B cell (primary cell): ENCODE data around the gene RAB25. TPM values are rescaled to one million over a fixed set of nuclear protein-coding genes. Genes with fewer than 3 reads are reported as not detected.

ENCODE experiments used
- ATAC-seq: fragments of 200-7000 bp; cut with Tn5 transposase; one replicate; pipeline ENCODE4 v1.10.0; 2021; ENCODE audit warnings: low read depth, mild to moderate bottlenecking, moderate number of reproducible peaks, moderate library complexity
- CTCF ChIA-PET: fragments of 350-600 bp; sonication (Branson Sonifier 250); formaldehyde crosslinking; loops from one replicate; lab custom pipeline; 2021; ENCODE audit warnings: antibody characterized with exemption, inconsistent platforms; lab: Charles Lee
- POLR2A ChIA-PET: fragments of 350-600 bp; sonication (Branson Sonifier 250); formaldehyde crosslinking; loops from one replicate; lab custom pipeline; 2021; ENCODE audit warnings: antibody characterized with exemption; lab: Charles Lee
- DNase-seq: peaks from one replicate; pipeline ENCODE4 v3.0.0; 2013
- H2AFZ ChIP-seq: 2 replicates; pipeline ENCODE4 v1.6.1; 2012; ENCODE audit warnings: mild to moderate bottlenecking, low read depth, low read length; ENCODE audit not compliant: insufficient read depth, poor library complexity, severe bottlenecking
- H3K27ac ChIP-seq, 2 donors: 1 replicate in 1 of 2; 2 replicates in 1 of 2; pipeline ENCODE4 v1.5.1; 2012 to 2013; ENCODE audit warnings: low read length in 2 of 2, mild to moderate bottlenecking in 2 of 2, moderate library complexity in 1 of 2
- H3K27me3 ChIP-seq, 4 experiments: fragments of 200-600 bp in 1 of 4; sonication (generic) in 1 of 4; replicated peaks in 1 of 4; 1 replicate in 2 of 4; 2 replicates in 2 of 4; pipeline versions ENCODE4 v1.6.1 to v1.7.0; 2013 to 2016; ENCODE audit warnings: low read length in 3 of 4, mild to moderate bottlenecking in 2 of 4, mixed read lengths in 1 of 4, moderate library complexity in 1 of 4; ENCODE audit not compliant: insufficient read depth in 4 of 4, control insufficient read depth in 3 of 4; ENCODE audit errors: control extremely low read depth in 1 of 4
- H3K36me3 ChIP-seq, 2 experiments: replicated peaks in 1 of 2; 1 replicate in 1 of 2; 2 replicates in 1 of 2; pipeline versions ENCODE4 v1.6.1 to v1.7.1; 2013; ENCODE audit warnings: low read length in 1 of 2; ENCODE audit not compliant: insufficient read depth in 2 of 2, control insufficient read depth in 1 of 2; ENCODE audit errors: control extremely low read depth in 1 of 2, extremely low read depth in 1 of 2
- H3K4me1 ChIP-seq, 2 donors: fragments of 200-600 bp in 1 of 2; sonication (generic) in 1 of 2; 1 replicate in 1 of 2; 2 replicates in 1 of 2; pipeline versions ENCODE4 v1.5.1 to v1.6.1; 2013 to 2017; ENCODE audit warnings: low read length in 2 of 2; ENCODE audit not compliant: control insufficient read depth in 2 of 2, insufficient read depth in 2 of 2
- H3K4me2 ChIP-seq: replicated peaks from 2 replicates; pipeline ENCODE3; 2012; ENCODE audit warnings: mild to moderate bottlenecking, low read depth, low read length; ENCODE audit not compliant: poor library complexity, severe bottlenecking
- H3K4me3 ChIP-seq, 5 experiments: fragments of 200-600 bp in 1 of 5; sonication (generic) in 1 of 5; 1 replicate in 3 of 5; 2 replicates in 2 of 5; pipeline versions ENCODE4 v1.5.1 to v1.7.0; 2011 to 2016; ENCODE audit warnings: low read length in 4 of 5, mild to moderate bottlenecking in 4 of 5, low read depth in 2 of 5, control low read depth in 1 of 5, moderate library complexity in 1 of 5; ENCODE audit not compliant: insufficient read depth in 1 of 5; ENCODE audit errors: control extremely low read depth in 1 of 5, extremely low read depth in 1 of 5
- H3K79me2 ChIP-seq: fragments of 200-600 bp; sonication (generic); one replicate; pipeline ENCODE4 v1.6.0; 2016; ENCODE audit warnings: low read length; ENCODE audit not compliant: control insufficient read depth, insufficient read depth
- H3K9ac ChIP-seq: fragments of 200-600 bp; sonication (generic); 2 replicates; pipeline ENCODE4 v1.6.1; 2017; ENCODE audit warnings: mild to moderate bottlenecking, low read length, moderate library complexity
- H3K9me3 ChIP-seq, 3 donors: one replicate each; pipeline versions ENCODE4 v1.6.1 to v1.7.1; 2013; ENCODE audit warnings: low read length in 2 of 3; ENCODE audit not compliant: control insufficient read depth in 2 of 3, insufficient read depth in 1 of 3; ENCODE audit errors: control extremely low read depth in 1 of 3
- H4K20me1 ChIP-seq: 2 replicates; pipeline ENCODE4 v1.6.0; 2012; ENCODE audit warnings: mild to moderate bottlenecking, low read length; ENCODE audit not compliant: insufficient read depth, control insufficient read depth, poor library complexity, severe bottlenecking
- H3K27ac Mint-ChIP-seq: one replicate; pipeline ENCODE4 v1.8.0; 2021; ENCODE audit warnings: mixed read lengths
- H3K27me3 Mint-ChIP-seq: one replicate; pipeline ENCODE4 v1.8.0; 2021; ENCODE audit warnings: mixed read lengths
- H3K4me1 Mint-ChIP-seq: one replicate; pipeline ENCODE4 v1.8.0; 2021; ENCODE audit warnings: mixed read lengths
- H3K4me3 Mint-ChIP-seq: one replicate; pipeline ENCODE4 v1.8.0; 2021; ENCODE audit warnings: mixed read lengths
- H3K9me3 Mint-ChIP-seq: one replicate; pipeline ENCODE4 v1.8.0; 2022; ENCODE audit warnings: mixed read lengths; ENCODE audit not compliant: insufficient read depth
- EZH2 ChIP-seq: IDR thresholded peaks from 2 replicates; pipeline ENCODE4 v1.6.1; 2012; ENCODE audit warnings: borderline replicate concordance, low read depth, mild to moderate bottlenecking, moderate library complexity, low read length; ENCODE audit not compliant: insufficient read depth, poor library complexity, severe bottlenecking
- WGBS: methylation state at CpG from one replicate; pipeline ENCODE4 v1.1.5; 2013; ENCODE audit warnings: missing lambda C conversion rate; ENCODE audit not compliant: insufficient coverage; 5-methylcytosine and 5-hydroxymethylcytosine counted together
- intact Hi-C: fragments of 100-400 bp; cut with micrococcal nuclease; formaldehyde crosslinking; loops from one replicate; pipeline ENCODE4 v1.10.0; 2022
- polyA plus RNA-seq: library from polyadenylated mRNA; depleted of rRNA; stranded (reverse); fragments of >200 nt; gene quantifications from 2 replicates; pipeline ENCODE4 v1.2.3, GENCODE V29; 2012
- total RNA-seq, 2 donors: library from RNA; stranded (reverse); fragments of 120-200 nt in 1 of 2; gene quantifications; 1 replicate in 1 of 2; 2 replicates in 1 of 2; pipeline versions ENCODE4 v1.2.3 to v1.2.4, GENCODE V29; 2013 to 2022
- TF ChIP-seq, protein P1 (sequence below): fragments of 200-600 bp; IDR thresholded peaks from one replicate; pipeline ENCODE4 v1.8.0; 2022; ENCODE audit warnings: antibody characterized with exemption, mild to moderate bottlenecking

Gene RAB25
- total and polyA plus RNA-seq, 2 donors (not counting 1 experiment from before 2014, with no cell fraction given): 0.69 to 2.2 TPM

DNA sequence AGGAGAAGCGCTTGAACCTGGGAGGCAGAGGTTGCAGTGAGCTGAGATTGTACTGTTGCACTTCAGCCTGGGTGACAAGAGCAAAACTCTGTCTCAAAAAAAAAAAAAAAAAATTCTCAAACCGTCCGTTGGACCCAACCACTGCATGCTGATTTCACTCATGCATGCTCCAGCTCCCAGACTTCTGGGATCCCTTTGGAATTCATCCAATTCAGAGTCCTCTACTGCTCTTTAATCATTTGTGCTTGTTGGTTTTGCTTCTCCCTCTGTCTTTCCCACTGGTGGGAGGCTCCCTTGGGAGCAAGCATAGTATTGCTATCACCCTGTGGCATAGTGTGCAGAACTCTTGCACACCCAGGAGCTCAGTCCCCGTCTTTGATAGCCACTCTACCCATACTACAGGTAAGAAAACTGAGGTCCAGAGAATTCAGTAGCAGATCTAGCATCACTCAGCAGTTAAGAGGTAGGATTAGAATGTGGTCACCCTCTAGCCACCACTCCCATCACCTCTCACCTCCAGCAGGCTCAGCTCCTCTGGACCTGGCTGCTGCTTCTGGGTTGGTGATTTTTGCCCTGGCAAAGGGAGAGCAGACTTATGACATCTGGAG, 50.5 kb downstream of the RAB25 start:
- no peak for DNase-seq
- ChIA-PET POLR2A (no interaction called here), CTCF (interaction anchor here (0.9 to 28.7 kb wide), 3 partner anchors 12 to 18 kb away, joined by 3 to 970 read pairs (median 89); no protein-coding TSS in a partner anchor)
- H4K20me1 ChIP-seq: no peaks in the 10 kb centered on the region
- peaks cover 28 to 33% of the 10 kb centered on the region in 2 donors for H3K4me1 ChIP-seq
- no peak for ATAC-seq
- H3K9me3 ChIP-seq: peaks cover 0 to 4% (median 0%) of the 10 kb centered on the region in 3 donors
- 80% methylated on average over 2 of the region's 4 CpGs for WGBS
- H3K27ac Mint-ChIP-seq: no peak overlapping the region
- no peak overlapping the region for H3K4me2 ChIP-seq
- no peak overlapping the region for H3K27ac ChIP-seq
- H3K9me3 Mint-ChIP-seq: no peaks in the 10 kb centered on the region
- intact Hi-C loops: no loop called here
- H3K4me1 Mint-ChIP-seq: peaks cover 48% of the 10 kb centered on the region
- H2AFZ ChIP-seq: no peak overlapping the region
- no peak for TF ChIP-seq EZH2
- TF ChIP-seq, protein P1, sequence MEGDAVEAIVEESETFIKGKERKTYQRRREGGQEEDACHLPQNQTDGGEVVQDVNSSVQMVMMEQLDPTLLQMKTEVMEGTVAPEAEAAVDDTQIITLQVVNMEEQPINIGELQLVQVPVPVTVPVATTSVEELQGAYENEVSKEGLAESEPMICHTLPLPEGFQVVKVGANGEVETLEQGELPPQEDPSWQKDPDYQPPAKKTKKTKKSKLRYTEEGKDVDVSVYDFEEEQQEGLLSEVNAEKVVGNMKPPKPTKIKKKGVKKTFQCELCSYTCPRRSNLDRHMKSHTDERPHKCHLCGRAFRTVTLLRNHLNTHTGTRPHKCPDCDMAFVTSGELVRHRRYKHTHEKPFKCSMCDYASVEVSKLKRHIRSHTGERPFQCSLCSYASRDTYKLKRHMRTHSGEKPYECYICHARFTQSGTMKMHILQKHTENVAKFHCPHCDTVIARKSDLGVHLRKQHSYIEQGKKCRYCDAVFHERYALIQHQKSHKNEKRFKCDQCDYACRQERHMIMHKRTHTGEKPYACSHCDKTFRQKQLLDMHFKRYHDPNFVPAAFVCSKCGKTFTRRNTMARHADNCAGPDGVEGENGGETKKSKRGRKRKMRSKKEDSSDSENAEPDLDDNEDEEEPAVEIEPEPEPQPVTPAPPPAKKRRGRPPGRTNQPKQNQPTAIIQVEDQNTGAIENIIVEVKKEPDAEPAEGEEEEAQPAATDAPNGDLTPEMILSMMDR: no peak
- peaks cover 27% of the 10 kb centered on the region for H3K27me3 Mint-ChIP-seq
- no peak overlapping the region for H3K4me3 Mint-ChIP-seq
- no peak overlapping the region for H3K9ac ChIP-seq
- H3K79me2 ChIP-seq: no peaks in the 10 kb centered on the region
- no peak overlapping the region for H3K4me3 ChIP-seq
- H3K36me3 ChIP-seq: no peaks in the 10 kb centered on the region
- H3K27me3 ChIP-seq: peaks cover 0 to 35% (median 12%) of the 10 kb centered on the region in 4 experiments
